SU-DHL-6 (cell line): ENCODE data around the gene FAH.

Source experiments
- H2AFZ ChIP-seq: fragments of 200-600 bp; sonication (generic); 2 replicates; pipeline ENCODE4 v1.6.1; 2014; ENCODE audit warnings: low read depth, mild to moderate bottlenecking, moderate library complexity, mixed read lengths, antibody characterized with exemption, low read length; ENCODE audit not compliant: severe bottlenecking
- H3F3A ChIP-seq: fragments of 200-600 bp; shearing (Covaris generic); 2 replicates; pipeline ENCODE4 v1.6.0; 2016; ENCODE audit warnings: antibody characterized with exemption, mild to moderate bottlenecking; ENCODE audit not compliant: insufficient read depth
- H3K27ac ChIP-seq: fragments of 200-600 bp; sonication (generic); 2 replicates; pipeline ENCODE4 v1.5.1; 2016; ENCODE audit warnings: low read depth, mild to moderate bottlenecking, low read length, moderate library complexity, mixed read lengths
- H3K27me3 ChIP-seq: fragments of 200-600 bp; sonication (generic), shearing (Covaris generic); 2 replicates; pipeline ENCODE4 v1.6.0; 2014; ENCODE audit warnings: mild to moderate bottlenecking, low read length
- H3K36me3 ChIP-seq: fragments of 200-600 bp; sonication (generic); 2 replicates; pipeline ENCODE4 v1.6.1; 2014; ENCODE audit warnings: mild to moderate bottlenecking, low read length, mixed read lengths
- H3K4me2 ChIP-seq: fragments of 300-600, 200-600 bp; shearing (Covaris generic), sonication (generic); 2 replicates; pipeline ENCODE4 v1.6.0; 2014; ENCODE audit warnings: low read length, low read depth, mild to moderate bottlenecking; ENCODE audit not compliant: poor library complexity, severe bottlenecking
- H3K4me3 ChIP-seq: fragments of 200-600 bp; sonication (generic); 2 replicates; pipeline ENCODE4 v1.5.1; 2014; ENCODE audit warnings: antibody characterized with exemption, low read length, mild to moderate bottlenecking, mixed read lengths; ENCODE audit not compliant: insufficient read depth, poor library complexity, severe bottlenecking
- H3K79me2 ChIP-seq: fragments of 200-600 bp; sonication (generic); 2 replicates; pipeline ENCODE4 v1.6.1; 2014; ENCODE audit warnings: mild to moderate bottlenecking, low read length, moderate library complexity; ENCODE audit not compliant: insufficient read depth
- H3K9ac ChIP-seq: fragments of 200-600 bp; sonication (generic); 2 replicates; pipeline ENCODE4 v1.7.0; 2014; ENCODE audit warnings: mild to moderate bottlenecking, low read length
- H3K9me2 ChIP-seq: fragments of 200-600 bp; sonication (generic); replicated peaks from 2 replicates; pipeline ENCODE4 v1.6.1; 2014; ENCODE audit warnings: low read length; ENCODE audit not compliant: insufficient read depth
- H3K9me3 ChIP-seq: fragments of 200-600 bp; sonication (generic); 2 replicates; pipeline ENCODE4 v1.6.1; 2014; ENCODE audit warnings: low read length, mixed read lengths; ENCODE audit not compliant: insufficient read depth
- H4K20me1 ChIP-seq: fragments of 200-600 bp; sonication (generic); 2 replicates; pipeline ENCODE4 v1.6.1; 2014; ENCODE audit warnings: low read depth, mild to moderate bottlenecking, antibody characterized with exemption, low read length, moderate library complexity, mixed read lengths
- CTCF ChIP-seq: fragments of 200-600 bp; sonication (generic); IDR thresholded peaks from one replicate; pipeline ENCODE4 v1.5.1; 2017; ENCODE audit warnings: antibody characterized with exemption, mild to moderate bottlenecking, low read length, moderate library complexity; ENCODE audit not compliant: insufficient read depth, poor library complexity, severe bottlenecking
- EZH2phosphoT487 ChIP-seq: fragments of 200-600 bp; sonication (generic), shearing (Covaris generic); conservative IDR thresholded peaks from 2 replicates; pipeline ENCODE4 v1.6.1; 2018; ENCODE audit warnings: mild to moderate bottlenecking, antibody characterized with exemption, low read length, moderate library complexity, mixed read lengths

Gene FAH

DNA sequence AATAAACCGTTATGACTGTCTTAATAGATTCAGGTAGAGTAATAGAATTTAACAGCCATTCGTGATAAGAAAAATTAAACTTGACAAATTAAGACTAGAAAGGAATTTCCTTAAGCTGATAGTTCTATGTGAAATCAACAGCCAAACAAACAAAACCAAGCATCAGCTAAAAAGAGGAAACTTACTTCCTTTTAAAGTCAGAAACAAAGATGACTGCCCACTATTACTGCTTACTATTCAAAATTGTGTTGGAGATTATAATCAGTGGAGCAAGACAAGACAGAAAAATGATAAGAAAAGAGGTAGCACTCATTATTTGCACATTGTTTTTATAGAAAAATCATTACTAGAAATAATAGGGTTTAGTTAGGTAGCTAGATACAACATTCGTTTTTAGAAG, 13.8 kb upstream of the FAH start:
- Histone ChIP-seq H3F3A (no peaks in the 10 kb centered on the region), H3K9me3 (no peaks in the 10 kb centered on the region), H3K27me3 (no peaks in the 10 kb centered on the region)

GRCh38 chr15:80140909-80141308, 11.9 kb upstream of the FAH start:
- peaks cover 3% of the 10 kb centered on the region; the same call in 1 of the 2 replicates for H3K36me3 ChIP-seq
- H4K20me1 ChIP-seq: no peaks in the 10 kb centered on the region
- H3K79me2 ChIP-seq: no peaks in the 10 kb centered on the region
- H3K4me2 ChIP-seq: no peak overlapping the region
- H2AFZ ChIP-seq: no peak overlapping the region
- H3K4me3 ChIP-seq: no peak overlapping the region
- no peaks in the 10 kb centered on the region for H3K9me2 ChIP-seq
- H3K9ac ChIP-seq: no peak overlapping the region
- no peaks in the 10 kb centered on the region for H3F3A ChIP-seq
- TF ChIP-seq CTCF (no peak), EZH2phosphoT487 (no peak)
- H3K27ac ChIP-seq: no peak overlapping the region
- H3K27me3 ChIP-seq: no peaks in the 10 kb centered on the region
- H3K9me3 ChIP-seq: no peaks in the 10 kb centered on the region

More for the DNA sequence above, 13.8 kb upstream of the FAH start:
- no peak overlapping the region for H2AFZ ChIP-seq
- no peaks in the 10 kb centered on the region for H4K20me1 ChIP-seq
- no peaks in the 10 kb centered on the region for H3K9me2 ChIP-seq
- peaks cover 3% of the 10 kb centered on the region; the same call in 1 of the 2 replicates for H3K36me3 ChIP-seq
- H3K27ac ChIP-seq: no peak overlapping the region
- H3K9ac ChIP-seq: no peak overlapping the region
- TF ChIP-seq CTCF (no peak), EZH2phosphoT487 (no peak)
- H3K4me2 ChIP-seq: no peak overlapping the region
- H3K79me2 ChIP-seq: no peaks in the 10 kb centered on the region
- no peak overlapping the region for H3K4me3 ChIP-seq

DNA sequence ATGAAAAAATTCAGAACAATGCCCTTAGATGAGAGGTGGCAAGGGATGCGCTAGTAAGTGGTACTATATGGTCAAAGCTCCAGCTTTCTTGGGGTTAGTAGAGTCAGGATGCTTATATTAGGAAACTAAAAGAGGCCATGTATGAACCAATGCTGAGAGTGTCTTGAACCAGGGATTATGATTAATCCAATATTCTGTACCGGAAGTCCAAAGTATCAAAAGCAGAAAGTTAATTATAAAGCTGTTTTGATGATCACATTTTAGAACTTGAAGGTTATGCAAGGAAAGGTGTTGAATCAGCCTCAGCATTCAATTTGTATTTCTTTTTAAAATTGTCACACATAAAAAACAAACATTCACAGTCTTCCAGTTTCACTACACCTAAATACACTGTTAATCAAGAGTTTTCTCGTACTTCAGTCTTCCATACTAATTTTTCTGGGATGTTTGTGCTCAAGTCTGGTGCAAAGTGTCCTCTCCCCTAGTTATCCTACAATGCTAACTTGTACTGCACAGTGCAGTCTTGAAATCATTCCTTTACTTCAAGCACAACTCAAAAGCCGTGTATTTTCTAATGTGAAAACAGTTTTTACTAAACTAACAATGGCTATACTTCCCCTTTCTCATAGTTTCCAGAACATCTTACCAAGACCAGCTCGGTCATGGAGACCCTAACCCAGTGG, 10.7 kb upstream of the FAH start:
- Histone ChIP-seq H3K4me2 (no peak overlapping the region), H2AFZ (no peak overlapping the region)

More for the DNA sequence above, 10.7 kb upstream of the FAH start:
- no peaks in the 10 kb centered on the region for H4K20me1 ChIP-seq
- no peaks in the 10 kb centered on the region for H3K9me2 ChIP-seq
- no peak overlapping the region for H3K4me3 ChIP-seq
- no peaks in the 10 kb centered on the region for H3K9me3 ChIP-seq
- no peaks in the 10 kb centered on the region for H3K27me3 ChIP-seq
- no peak overlapping the region for H3K9ac ChIP-seq
- TF ChIP-seq EZH2phosphoT487 (no peak), CTCF (no peak)
- H3F3A ChIP-seq: no peaks in the 10 kb centered on the region
- H3K36me3 ChIP-seq: no peaks in the 10 kb centered on the region
- no peaks in the 10 kb centered on the region for H3K79me2 ChIP-seq
- no peak overlapping the region for H3K27ac ChIP-seq
